GM12892 (cell line): ENCODE results near the gene C5orf24.

Experiments
- POLR2A ChIP-seq: IDR thresholded peaks from 2 replicates; pipeline ENCODE4 v1.6.1; 2011; ENCODE audit warnings: low read depth, low read length, control low read depth
- POLR2AphosphoS5 ChIP-seq: IDR thresholded peaks from 2 replicates; pipeline ENCODE4 v1.6.1; 2011; ENCODE audit warnings: low read depth, low read length, control low read depth
- TAF1 ChIP-seq: IDR thresholded peaks from 2 replicates; pipeline ENCODE4 v1.6.1; 2011; ENCODE audit warnings: low read depth, mild to moderate bottlenecking, control low read depth, low read length, borderline replicate concordance

- TF ChIP-seq POLR2A (no peak), POLR2AphosphoS5 (no peak), TAF1 (no peak)
Observed at GRCh38 chr5:134840811-134841210, 5.0 kb upstream of the C5orf24 start.
